Osteoblast (primary cell): ENCODE data around the gene ERMARD. TPM values are rescaled to one million over a fixed set of nuclear protein-coding genes. Genes with fewer than 3 reads are reported as not detected.
A peak's percentile ranks its signal among the peaks of the same experiment; 100 is the strongest.

Source experiments
- DNase-seq: peaks from one replicate; pipeline ENCODE4 v3.0.0; 2011; ENCODE audit warnings: low spot score, mixed read lengths; ENCODE audit not compliant: insufficient read length; ENCODE audit errors: missing footprints
- H2AFZ ChIP-seq: 2 replicates; pipeline ENCODE4 v1.6.0; 2011; ENCODE audit warnings: mild to moderate bottlenecking, low read length
- H3K27ac ChIP-seq: 2 replicates; pipeline ENCODE4 v1.5.1; 2011; ENCODE audit warnings: mild to moderate bottlenecking, low read depth, low read length, moderate library complexity
- H3K27me3 ChIP-seq: 2 replicates; pipeline ENCODE4 v1.6.0; 2012; ENCODE audit warnings: mild to moderate bottlenecking, control low read depth, inconsistent platforms, low read length, moderate library complexity; ENCODE audit not compliant: insufficient read depth
- H3K36me3 ChIP-seq: 2 replicates; pipeline ENCODE4 v1.5.1; 2011; ENCODE audit warnings: mild to moderate bottlenecking, low read length, control low read depth, moderate library complexity; ENCODE audit not compliant: insufficient read depth
- H3K4me1 ChIP-seq: 2 replicates; pipeline ENCODE4 v1.5.1; 2011; ENCODE audit warnings: mild to moderate bottlenecking, low read length, control low read depth, moderate library complexity; ENCODE audit not compliant: insufficient read depth
- H3K4me2 ChIP-seq: 2 replicates; pipeline ENCODE4 v1.6.0; 2011; ENCODE audit warnings: mild to moderate bottlenecking, low read length; ENCODE audit not compliant: insufficient read depth
- H3K4me3 ChIP-seq: fragments of 200-600 bp; sonication (generic); 3 replicates; pipeline ENCODE4 v1.5.1; 2012; ENCODE audit warnings: mild to moderate bottlenecking, low read length, inconsistent platforms; ENCODE audit not compliant: insufficient read depth
- H3K79me2 ChIP-seq: 2 replicates; pipeline ENCODE4 v1.6.0; 2012; ENCODE audit warnings: mild to moderate bottlenecking, low read length, control low read depth, inconsistent platforms; ENCODE audit not compliant: insufficient read depth
- H3K9me3 ChIP-seq: 2 replicates; pipeline ENCODE4 v1.5.1; 2011; ENCODE audit warnings: low read depth, low read length, control low read depth
- H4K20me1 ChIP-seq: 2 replicates; pipeline ENCODE4 v1.6.0; 2012; ENCODE audit warnings: mild to moderate bottlenecking, low read length, control low read depth; ENCODE audit not compliant: insufficient read depth
- total RNA-seq: library from RNA; depleted of rRNA; stranded (reverse); fragments of >200 nt; gene quantifications from 2 replicates; pipeline ENCODE4 v1.2.3, GENCODE V29; 2012
- TF ChIP-seq, protein P1 (sequence below): IDR thresholded peaks from 2 replicates; pipeline ENCODE4 v1.5.1; 2011; ENCODE audit warnings: mild to moderate bottlenecking, low read depth, low read length, moderate library complexity; ENCODE audit errors: extremely low read depth

The ERMARD gene
- total RNA-seq, 1 donor: 21.4 TPM

DNA sequence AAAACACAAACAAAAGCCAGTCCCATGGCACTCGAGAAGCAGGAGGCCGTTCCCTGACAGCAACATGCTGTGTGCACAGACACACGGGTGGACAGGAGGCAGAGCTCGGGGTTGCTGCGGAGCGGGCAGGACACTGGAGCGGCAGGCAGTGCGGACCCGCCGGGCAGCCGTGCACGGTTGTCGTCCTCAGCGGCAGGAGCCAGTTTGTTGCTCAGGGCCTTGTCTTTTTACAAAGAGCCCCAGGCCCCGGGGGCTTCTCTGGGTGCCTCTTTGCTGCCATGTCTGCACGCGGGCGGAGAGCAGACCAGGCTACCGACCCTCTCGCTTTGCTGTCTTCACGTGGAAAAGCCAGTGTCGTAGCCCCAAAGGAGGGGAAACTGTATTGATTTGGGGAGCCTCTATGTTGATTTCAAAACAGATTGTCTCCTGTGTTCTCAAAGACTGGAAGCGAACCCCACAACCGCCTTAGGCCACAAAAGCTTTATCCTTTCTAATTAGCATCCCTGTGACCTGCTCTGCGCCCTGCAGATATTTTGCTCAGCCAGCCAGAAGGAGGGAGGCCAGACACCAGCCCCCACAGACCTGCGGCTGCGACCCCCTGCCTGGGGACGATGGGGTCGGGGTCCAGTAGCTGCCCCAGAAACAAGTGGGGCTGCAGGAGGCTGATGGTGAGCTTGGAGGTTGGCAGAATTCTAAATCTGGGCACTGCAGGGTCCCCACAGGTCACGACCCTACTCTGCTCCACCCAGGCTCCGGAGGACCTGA is 50.2 kb downstream of the ERMARD start:
- Histone ChIP-seq H3K4me3 (no peak overlapping the region), H3K9me3 (no peaks in the 10 kb centered on the region), H3K79me2 (no peaks in the 10 kb centered on the region), H3K27me3 (no peaks in the 10 kb centered on the region), H2AFZ (no peak overlapping the region), H3K4me1 (peaks cover 7% of the 10 kb centered on the region), H3K4me2 (no peak overlapping the region), H4K20me1 (no peaks in the 10 kb centered on the region), H3K36me3 (no peaks in the 10 kb centered on the region), H3K27ac (no peak overlapping the region)
- TF ChIP-seq, protein P1, sequence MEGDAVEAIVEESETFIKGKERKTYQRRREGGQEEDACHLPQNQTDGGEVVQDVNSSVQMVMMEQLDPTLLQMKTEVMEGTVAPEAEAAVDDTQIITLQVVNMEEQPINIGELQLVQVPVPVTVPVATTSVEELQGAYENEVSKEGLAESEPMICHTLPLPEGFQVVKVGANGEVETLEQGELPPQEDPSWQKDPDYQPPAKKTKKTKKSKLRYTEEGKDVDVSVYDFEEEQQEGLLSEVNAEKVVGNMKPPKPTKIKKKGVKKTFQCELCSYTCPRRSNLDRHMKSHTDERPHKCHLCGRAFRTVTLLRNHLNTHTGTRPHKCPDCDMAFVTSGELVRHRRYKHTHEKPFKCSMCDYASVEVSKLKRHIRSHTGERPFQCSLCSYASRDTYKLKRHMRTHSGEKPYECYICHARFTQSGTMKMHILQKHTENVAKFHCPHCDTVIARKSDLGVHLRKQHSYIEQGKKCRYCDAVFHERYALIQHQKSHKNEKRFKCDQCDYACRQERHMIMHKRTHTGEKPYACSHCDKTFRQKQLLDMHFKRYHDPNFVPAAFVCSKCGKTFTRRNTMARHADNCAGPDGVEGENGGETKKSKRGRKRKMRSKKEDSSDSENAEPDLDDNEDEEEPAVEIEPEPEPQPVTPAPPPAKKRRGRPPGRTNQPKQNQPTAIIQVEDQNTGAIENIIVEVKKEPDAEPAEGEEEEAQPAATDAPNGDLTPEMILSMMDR: no peak
- peak; percentile 47 for DNase-seq

DNA sequence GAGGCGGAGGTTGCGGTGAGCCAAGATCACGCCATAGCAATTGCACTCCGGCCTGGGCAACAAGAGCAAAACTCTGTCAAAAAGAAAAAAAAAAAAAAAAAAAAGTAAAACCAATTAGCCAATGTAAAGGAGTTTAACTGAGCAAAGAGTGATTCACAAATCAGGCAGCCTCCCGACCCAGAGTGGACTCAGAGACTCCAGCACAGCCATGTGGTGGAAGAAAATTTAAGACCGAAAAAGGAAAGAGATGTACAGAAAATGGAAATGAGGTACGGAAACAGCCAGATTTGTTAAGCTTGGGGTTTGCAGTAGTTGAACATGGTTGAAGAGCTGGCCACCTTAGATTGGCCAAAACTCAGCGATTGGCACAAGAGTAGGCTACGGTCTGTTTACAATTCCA is 51.4 kb downstream of the ERMARD start:
- Histone ChIP-seq H3K36me3 (no peaks in the 10 kb centered on the region), H3K4me3 (no peak overlapping the region), H4K20me1 (no peaks in the 10 kb centered on the region), H3K27ac (no peak overlapping the region), H3K9me3 (no peaks in the 10 kb centered on the region), H3K27me3 (no peaks in the 10 kb centered on the region), H2AFZ (no peak overlapping the region), H3K79me2 (no peaks in the 10 kb centered on the region), H3K4me2 (no peak overlapping the region), H3K4me1 (peaks cover 7% of the 10 kb centered on the region)
- DNase-seq: no peak
- TF ChIP-seq, protein P1: no peak

DNA sequence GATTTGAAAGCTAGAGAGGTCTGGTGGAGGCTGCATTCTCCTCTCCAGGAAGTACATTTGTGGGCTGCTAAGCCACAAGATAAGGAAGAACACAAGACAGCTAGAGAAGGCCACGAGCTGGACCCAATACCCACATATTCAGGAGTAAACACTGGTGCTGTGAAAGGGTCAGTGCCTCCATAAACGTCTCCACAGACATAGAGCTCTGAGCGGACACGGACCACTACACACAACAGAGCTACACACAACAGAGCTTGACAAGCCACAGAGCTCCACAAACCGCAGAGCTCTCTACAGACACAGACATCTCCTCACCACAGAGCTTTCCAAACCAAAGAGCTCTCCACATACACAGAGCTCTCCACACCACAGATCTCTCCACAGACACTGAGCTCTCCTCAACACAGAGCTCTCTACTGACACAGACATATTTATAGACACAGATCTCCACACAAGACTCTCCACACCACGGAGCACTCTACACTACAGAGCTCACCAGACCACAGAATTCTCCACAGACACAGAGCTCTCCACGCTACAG is 51.9 kb downstream of the ERMARD start:
- no peak for DNase-seq
- H3K9me3 ChIP-seq: no peaks in the 10 kb centered on the region
- no peak overlapping the region for H3K4me3 ChIP-seq
- H3K36me3 ChIP-seq: no peaks in the 10 kb centered on the region
- H3K4me1 ChIP-seq: peaks cover 7% of the 10 kb centered on the region
- no peaks in the 10 kb centered on the region for H3K27me3 ChIP-seq
- no peak overlapping the region for H3K27ac ChIP-seq
- no peaks in the 10 kb centered on the region for H4K20me1 ChIP-seq
- H3K4me2 ChIP-seq: no peak overlapping the region
- TF ChIP-seq, protein P1: no peak
- H2AFZ ChIP-seq: no peak overlapping the region
- H3K79me2 ChIP-seq: no peaks in the 10 kb centered on the region

DNA sequence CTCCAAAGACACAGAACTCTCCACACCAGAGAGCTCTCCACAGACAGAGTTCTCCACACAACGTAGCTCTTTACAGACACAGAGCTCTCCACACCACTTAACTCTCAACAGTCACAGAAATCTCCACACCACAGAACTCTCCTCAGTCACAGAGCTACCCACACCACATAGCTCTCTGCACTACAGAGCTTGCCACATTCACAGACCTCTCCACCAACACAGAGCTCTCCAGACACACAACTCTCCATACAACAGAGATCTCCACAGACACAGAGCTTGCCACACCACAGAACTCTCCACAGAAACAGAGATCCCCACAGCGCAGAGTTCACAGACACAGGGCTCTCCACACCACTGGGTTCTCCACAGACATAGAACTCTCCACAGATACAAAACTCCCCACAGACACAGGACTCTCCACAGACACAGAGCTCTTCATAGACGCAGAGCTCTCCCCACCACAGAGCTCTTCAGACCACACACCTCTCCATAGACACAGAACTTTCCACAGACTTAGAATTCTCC is 52.5 kb downstream of the ERMARD start:
- no peak overlapping the region for H3K4me2 ChIP-seq
- H3K27ac ChIP-seq: no peak overlapping the region
- H4K20me1 ChIP-seq: no peaks in the 10 kb centered on the region
- H3K36me3 ChIP-seq: no peaks in the 10 kb centered on the region
- H3K4me3 ChIP-seq: no peak overlapping the region
- no peak overlapping the region for H2AFZ ChIP-seq
- H3K4me1 ChIP-seq: peaks cover 7% of the 10 kb centered on the region
- DNase-seq: no peak
- H3K27me3 ChIP-seq: no peaks in the 10 kb centered on the region
- H3K9me3 ChIP-seq: no peaks in the 10 kb centered on the region
- H3K79me2 ChIP-seq: no peaks in the 10 kb centered on the region
- TF ChIP-seq, protein P1: no peak
